Mucosa of descending colon (tissue), 3 donors: Measurements from ENCODE around the gene CTDSPL. TPM values are rescaled to one million over a fixed set of nuclear protein-coding genes. Genes with fewer than 3 reads are reported as not detected.

Experiments used
- ATAC-seq: fragments of 200-7000 bp; cut with Tn5 transposase; one replicate; pipeline ENCODE4 v1.9.1; 2020; ENCODE audit warnings: mild to moderate bottlenecking, moderate library complexity
- DNase-seq, 3 donors: peaks; one replicate each; pipeline ENCODE4 v3.0.0-alpha.2; 2020
- H3K36me3 ChIP-seq: fragments of 200-600 bp; one replicate; pipeline ENCODE4 v1.8.0; 2021; ENCODE audit warnings: low read depth, mild to moderate bottlenecking
- H3K4me1 ChIP-seq: fragments of 200-600 bp; one replicate; pipeline ENCODE4 v1.8.0; 2021; ENCODE audit warnings: low read depth, mild to moderate bottlenecking
- H3K4me3 ChIP-seq: fragments of 200-600 bp; one replicate; pipeline ENCODE4 v1.8.0; 2021; ENCODE audit warnings: mild to moderate bottlenecking
- H3K9me3 ChIP-seq: fragments of 200-600 bp; one replicate; pipeline ENCODE4 v1.8.0; 2021; ENCODE audit warnings: mild to moderate bottlenecking
- CTCF ChIP-seq: fragments of 200-600 bp; IDR thresholded peaks from one replicate; pipeline ENCODE4 v1.8.0; 2022; ENCODE audit warnings: antibody characterized with exemption, mild to moderate bottlenecking
- intact Hi-C, 2 donors: fragments of 100-400 bp; cut with DNase I in 1 of 2; cut with micrococcal nuclease in 1 of 2; formaldehyde crosslinking; loops; one replicate each; pipeline versions ENCODE4 v1.11.0 to v1.11.1; 2022; cut with DNase I, micrococcal nuclease
- total RNA-seq, 3 donors: library from RNA; stranded (reverse); fragmentation: NEBNext Ultra II Directional in 2 of 3; extraction: Animal tissue kit (Norgen Biotek cat#: 25700) in 2 of 3; gene quantifications; one replicate each; pipeline versions ENCODE4 v1.2.1 to v1.2.4, GENCODE V29; 2021 to 2023
- donor health status: DM: no; HTN: no; CAD: no; lungs with moderate emphysema.
- donor health status: DM: no; HTN: no; CAD: no.
- donor health status: DM: no; HTN: yes; CAD: no.

CTDSPL gene
- total RNA-seq, 3 donors from 2014 or later, result 59.1 to 89.7 (median 88.1) TPM

- intact Hi-C loops, result no loop called here
- no peak for ATAC-seq
Measured at GRCh38 chr3:37955918-37956707, 94.4 kb downstream of the CTDSPL start.

DNA sequence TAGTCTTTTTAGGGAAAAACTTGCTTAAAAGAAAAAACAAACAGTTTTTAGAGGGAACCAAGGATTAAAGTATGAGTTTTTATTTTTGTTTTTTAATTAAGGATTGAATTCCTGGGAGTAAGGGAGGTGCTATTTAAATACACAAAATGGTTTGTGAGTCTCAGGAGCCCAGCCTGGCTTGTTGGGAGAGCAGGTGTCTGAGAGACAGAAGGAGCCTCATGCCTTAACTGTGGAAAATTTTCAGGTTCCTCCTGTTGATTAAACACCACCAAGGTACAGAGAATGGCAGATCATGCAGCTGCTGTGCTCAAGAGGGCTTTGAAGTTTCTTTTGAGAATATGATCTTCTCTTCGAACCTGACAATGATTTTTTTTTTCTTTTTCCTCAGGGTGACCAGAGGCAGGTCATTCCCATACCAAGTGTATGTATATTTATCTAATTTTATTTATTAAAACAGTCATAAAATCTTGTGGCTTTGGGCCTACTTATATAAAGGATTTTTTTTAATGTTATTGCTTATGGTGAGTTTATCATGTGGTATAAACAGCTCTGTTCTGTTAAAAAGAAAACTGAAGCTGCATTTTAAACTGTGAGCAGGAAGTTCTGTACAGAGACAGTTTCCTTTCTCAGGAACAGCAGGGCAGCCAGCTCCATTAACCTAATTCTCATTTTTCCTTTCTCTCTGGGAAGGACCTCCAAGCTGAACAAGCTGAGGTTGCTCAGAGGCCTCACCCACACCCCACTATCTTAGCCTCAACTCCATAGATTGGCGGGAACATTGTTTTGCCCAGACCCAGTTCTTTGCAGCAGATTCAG lies 95.3 kb downstream of the CTDSPL start:
- DNase-seq, result no peak
- no peak for TF ChIP-seq CTCF
- peak; percentile 26 for ATAC-seq
- H3K9me3 ChIP-seq, result no peaks in the 10 kb centered on the region
- H3K4me1 ChIP-seq, result peaks cover 22% of the 10 kb centered on the region
- no peaks in the 10 kb centered on the region for H3K36me3 ChIP-seq
- no peak overlapping the region for H3K4me3 ChIP-seq
- intact Hi-C loops, result no loop called here

More at GRCh38 chr3:37955918-37956707, 94.4 kb downstream of the CTDSPL start:
- no peaks in the 10 kb centered on the region for H3K36me3 ChIP-seq
- H3K4me1 ChIP-seq, result peaks cover 14% of the 10 kb centered on the region
- no peaks in the 10 kb centered on the region for H3K9me3 ChIP-seq
- TF ChIP-seq CTCF, result no peak
- no peak for DNase-seq
- H3K4me3 ChIP-seq, result no peak overlapping the region

DNA sequence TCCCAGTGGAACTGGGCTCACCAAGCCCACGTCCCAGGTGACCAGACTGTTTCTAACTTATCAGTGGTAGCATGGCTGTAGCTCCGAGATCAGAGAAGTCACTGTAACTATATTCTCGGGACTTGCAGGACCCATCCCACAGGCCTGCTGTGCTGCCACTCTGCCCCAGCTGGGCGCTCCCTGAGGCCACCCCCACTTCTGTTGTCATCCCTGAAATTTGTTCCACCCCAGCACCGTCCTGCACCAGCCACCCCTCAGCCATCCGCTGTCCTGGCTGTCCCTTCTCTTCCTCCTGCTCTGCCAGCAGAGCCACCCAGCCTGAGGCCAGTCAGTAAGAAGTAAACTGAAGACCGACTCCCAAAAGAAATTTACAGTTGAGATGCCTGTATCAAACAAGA lies 95.9 kb downstream of the CTDSPL start:
- no peak overlapping the region for H3K4me3 ChIP-seq
- H3K36me3 ChIP-seq, result no peaks in the 10 kb centered on the region
- H3K9me3 ChIP-seq, result no peaks in the 10 kb centered on the region
- H3K4me1 ChIP-seq, result peaks cover 27% of the 10 kb centered on the region
- DNase-seq (no peak), ATAC-seq (peak; percentile 2)
- intact Hi-C loops, result no loop called here
- TF ChIP-seq CTCF, result no peak

DNA sequence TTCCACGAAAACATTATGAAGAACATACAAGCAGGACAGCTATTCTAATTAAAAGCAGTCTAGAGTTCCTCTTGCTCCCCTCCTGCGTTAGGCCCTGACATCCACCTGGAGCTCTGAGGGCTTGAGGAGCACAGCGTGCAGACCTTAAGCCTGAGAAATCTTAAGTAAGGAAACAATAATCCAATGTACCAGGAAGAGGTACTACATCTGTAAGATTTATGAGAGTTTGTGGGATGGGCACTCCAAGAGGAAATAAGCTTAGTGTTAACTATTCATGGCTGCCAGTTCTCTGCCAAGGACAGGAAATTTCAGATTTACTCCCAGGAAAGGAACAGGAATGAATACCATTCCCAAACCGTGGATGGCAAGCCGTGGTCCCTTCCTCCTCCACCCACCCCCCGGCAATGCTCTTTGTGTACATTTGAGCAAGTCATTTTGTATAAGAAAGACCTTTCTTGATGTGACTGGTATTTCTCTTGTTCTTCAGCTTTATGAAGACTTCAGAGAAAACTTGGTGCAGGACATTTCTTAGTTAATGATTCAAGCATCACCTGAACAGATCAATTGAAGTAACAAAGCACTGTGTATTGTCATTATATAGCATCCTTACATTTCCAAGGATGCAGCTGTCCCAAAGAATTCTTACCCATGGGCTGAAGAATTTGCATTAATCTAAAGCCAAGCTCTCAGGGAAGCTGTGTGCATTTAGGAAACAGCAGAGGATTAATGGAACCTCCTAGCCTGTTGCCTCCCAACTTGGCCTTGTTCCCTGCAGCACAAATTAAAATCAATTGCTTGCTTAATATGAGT lies 100.1 kb downstream of the CTDSPL start:
- DNase-seq (peak in 1 of 3 donors; percentile 57), ATAC-seq (peak; percentile 85)
- TF ChIP-seq CTCF, result no peak
- intact Hi-C loops, result no loop called here
- H3K36me3 ChIP-seq, result no peaks in the 10 kb centered on the region
- no peaks in the 10 kb centered on the region for H3K9me3 ChIP-seq
- H3K4me3 ChIP-seq, result no peak overlapping the region
- peaks cover 34% of the 10 kb centered on the region for H3K4me1 ChIP-seq

- Histone ChIP-seq H3K4me3 (no peak overlapping the region), H3K4me1 (peaks cover 33% of the 10 kb centered on the region), H3K36me3 (no peaks in the 10 kb centered on the region), H3K9me3 (no peaks in the 10 kb centered on the region)
- intact Hi-C loops, result no loop called here
- ATAC-seq, result no peak
- no peak for TF ChIP-seq CTCF
- no peak for DNase-seq
Measured at GRCh38 chr3:37963016-37963415, 101.3 kb downstream of the CTDSPL start.
